Cardiac muscle cell (in vitro differentiated cells and primary cell): ENCODE data around the gene CEP97. TPM values are rescaled to one million over a fixed set of nuclear protein-coding genes. Genes with fewer than 3 reads are reported as not detected.
"Not testable (repeated sequence)": the region's sequence is repeated elsewhere in the genome, so short reads cannot be mapped to it uniquely, and the experiment has no call there.

ENCODE experiments used
- DNase-seq, 2 donors: peaks; one replicate each; pipeline versions ENCODE4 v3.0.0 to v3.0.0-alpha.2; 2010 to 2017; ENCODE audit warnings: low read depth in 1 of 2, low spot score in 1 of 2
- H3K27ac ChIP-seq: fragments of 200-600 bp; sonication (generic); 2 replicates; pipeline ENCODE4 v1.5.1; 2016
- H3K27me3 ChIP-seq: fragments of 200-600 bp; sonication (generic); 2 replicates; pipeline ENCODE4 v1.6.0; 2016; ENCODE audit warnings: control low read depth
- H3K36me3 ChIP-seq: fragments of 200-600 bp; sonication (generic); 2 replicates; pipeline ENCODE4 v1.5.1; 2016; ENCODE audit warnings: control low read depth
- H3K4me1 ChIP-seq: fragments of 200-600 bp; sonication (generic); 2 replicates; pipeline ENCODE4 v1.8.1; 2017; ENCODE audit warnings: low read depth, mild to moderate bottlenecking, mixed run types
- H3K4me3 ChIP-seq: fragments of 200-600 bp; sonication (generic); 2 replicates; pipeline ENCODE4 v1.5.1; 2016; ENCODE audit warnings: mild to moderate bottlenecking
- H3K9me3 ChIP-seq: fragments of 200-600 bp; sonication (generic); 2 replicates; pipeline ENCODE4 v1.5.1; 2017; ENCODE audit warnings: low read depth, mild to moderate bottlenecking, control low read depth
- CTCF ChIP-seq: IDR thresholded peaks from 2 replicates; pipeline ENCODE4 v1.5.1; 2012; ENCODE audit warnings: low read depth, mild to moderate bottlenecking, low read length
- polyA plus RNA-seq: library from polyadenylated mRNA; unstranded; fragments of >200 nt; fragmentation: Nextera tagmentation; extraction: Ambion mirVana; gene quantifications from 2 replicates; pipeline ENCODE4 v1.2.1, GENCODE V29; 2016
- total RNA-seq: library from RNA; depleted of rRNA; stranded (reverse); fragments of >200 nt; gene quantifications from 2 replicates; pipeline ENCODE4 v1.2.3, GENCODE V29; 2016

CEP97 gene
- total and polyA plus RNA-seq, 2 experiments from 2014 or later = 3.4 to 20.4 TPM

- Histone ChIP-seq H3K4me3 (no peak overlapping the region), H3K9me3 (no peaks in the 10 kb centered on the region), H3K27me3 (no peaks in the 10 kb centered on the region), H3K4me1 (peaks cover 10% of the 10 kb centered on the region), H3K36me3 (peaks cover 13% of the 10 kb centered on the region), H3K27ac (no peak overlapping the region)
- TF ChIP-seq CTCF = no peak
- DNase-seq = peak in 1 of 2 donors; percentile 19
These were observed 35.1 kb upstream of the CEP97 start for GRCh38 chr3:101689286-101689685.

GRCh38 chr3:101690972-101691371 lies 33.4 kb upstream of the CEP97 start:
- no peak overlapping the region for H3K27ac ChIP-seq
- DNase-seq = no peak
- no peak overlapping the region for H3K4me3 ChIP-seq
- no peaks in the 10 kb centered on the region for H3K9me3 ChIP-seq
- H3K36me3 ChIP-seq = no peaks in the 10 kb centered on the region
- TF ChIP-seq CTCF = no peak
- H3K4me1 ChIP-seq = no peaks in the 10 kb centered on the region
- H3K27me3 ChIP-seq = no peaks in the 10 kb centered on the region

- not testable (repeated sequence) for H3K4me3 ChIP-seq, H3K9me3 ChIP-seq, H3K4me1 ChIP-seq, H3K27me3 ChIP-seq, DNase-seq, H3K27ac ChIP-seq, H3K36me3 ChIP-seq
These were observed 32.4 kb upstream of the CEP97 start for GRCh38 chr3:101691685-101692671.

GRCh38 chr3:101693540-101693939 lies 30.9 kb upstream of the CEP97 start:
- not testable (repeated sequence) for H3K4me1 ChIP-seq, H3K9me3 ChIP-seq, H3K27ac ChIP-seq, H3K27me3 ChIP-seq, H3K36me3 ChIP-seq, H3K4me3 ChIP-seq
- DNase-seq = peak; percentile 56 to 74
- TF ChIP-seq CTCF = peak; percentile 60

- DNase-seq, H3K9me3 ChIP-seq, H3K27me3 ChIP-seq, H3K27ac ChIP-seq, H3K4me1 ChIP-seq, H3K36me3 ChIP-seq, H3K4me3 ChIP-seq: not testable (repeated sequence)
These were observed 29.6 kb upstream of the CEP97 start for GRCh38 chr3:101694836-101695235.

- Histone ChIP-seq H3K27me3 (no peaks in the 10 kb centered on the region), H3K4me1 (no peaks in the 10 kb centered on the region), H3K36me3 (no peaks in the 10 kb centered on the region), H3K4me3 (no peak overlapping the region), H3K27ac (no peak overlapping the region), H3K9me3 (no peaks in the 10 kb centered on the region)
- DNase-seq = peak; percentile 68 to 69
- peak; percentile 64 for TF ChIP-seq CTCF
These were observed 28.5 kb upstream of the CEP97 start for GRCh38 chr3:101695779-101696372.
